GM23338 (cell line): ENCODE measurements around the gene ATP9A. TPM values are rescaled to one million over a fixed set of nuclear protein-coding genes. Genes with fewer than 3 reads are reported as not detected.

Experiments used
- ATAC-seq: fragments of 200-7000 bp; cut with Tn5 transposase; 3 replicates; pipeline ENCODE4 v1.9.1; 2020
- DNase-seq: peaks from one replicate; pipeline ENCODE4 v3.0.0-alpha.2; 2015; ENCODE audit warnings: low spot score
- H2AFZ ChIP-seq: fragments of 200-600 bp; sonication (generic); 2 replicates; pipeline ENCODE4 v1.8.0; 2016; ENCODE audit warnings: antibody characterized with exemption, mild to moderate bottlenecking, moderate library complexity
- H3F3A ChIP-seq: fragments of 200-600 bp; sonication (generic); replicated peaks from 2 replicates; pipeline ENCODE4 v1.8.0; 2017; ENCODE audit warnings: antibody characterized with exemption, mixed run types, low read depth
- H3K27ac ChIP-seq: fragments of 200-600 bp; sonication (generic); 2 replicates; pipeline ENCODE4 v1.6.1; 2016; ENCODE audit warnings: low read depth
- H3K27me3 ChIP-seq: fragments of 200-600 bp; sonication (generic); 2 replicates; pipeline ENCODE4 v1.8.0; 2016; ENCODE audit warnings: mild to moderate bottlenecking, mixed run types, moderate library complexity; ENCODE audit not compliant: insufficient read depth
- H3K36me3 ChIP-seq: fragments of 200-600 bp; sonication (generic); 2 replicates; pipeline ENCODE4 v1.8.0; 2016; ENCODE audit warnings: mild to moderate bottlenecking; ENCODE audit not compliant: insufficient read depth
- H3K4me1 ChIP-seq: fragments of 200-600 bp; sonication (generic); 2 replicates; pipeline ENCODE4 v1.8.0; 2016; ENCODE audit warnings: mild to moderate bottlenecking, moderate library complexity; ENCODE audit not compliant: insufficient read depth
- H3K4me2 ChIP-seq: fragments of 200-600 bp; sonication (generic); 2 replicates; pipeline ENCODE4 v1.7.1; 2017; ENCODE audit warnings: mixed run types
- H3K4me3 ChIP-seq: fragments of 200-600 bp; sonication (generic); 2 replicates; pipeline ENCODE4 v1.6.1; 2016; ENCODE audit warnings: mixed run types
- H3K79me2 ChIP-seq: fragments of 200-600 bp; sonication (generic); replicated peaks from 2 replicates; pipeline ENCODE4 v1.8.0; 2017; ENCODE audit warnings: mild to moderate bottlenecking; ENCODE audit not compliant: insufficient read depth
- H3K9me2 ChIP-seq: fragments of 200-600 bp; sonication (generic); 2 replicates; pipeline ENCODE4 v1.8.0; 2017; ENCODE audit not compliant: insufficient read depth
- H4K20me1 ChIP-seq: fragments of 200-600 bp; sonication (generic); replicated peaks from 2 replicates; pipeline ENCODE4 v1.8.0; 2017; ENCODE audit warnings: mild to moderate bottlenecking; ENCODE audit not compliant: insufficient read depth
- H3K27ac Mint-ChIP-seq: 2 replicates; pipeline ENCODE4 v1.8.0; 2020; ENCODE audit warnings: inconsistent platforms, mild to moderate bottlenecking, moderate library complexity, mixed read lengths
- H3K27me3 Mint-ChIP-seq: 3 replicates; pipeline ENCODE4 v1.8.0; 2022; ENCODE audit warnings: low read depth, mild to moderate bottlenecking, moderate library complexity, mixed read lengths, inconsistent platforms; ENCODE audit not compliant: insufficient read depth, poor library complexity
- H3K36me3 Mint-ChIP-seq: 3 replicates; pipeline ENCODE4 v1.8.0; 2021; ENCODE audit warnings: low read depth, mild to moderate bottlenecking, inconsistent platforms, moderate library complexity, mixed read lengths
- H3K4me1 Mint-ChIP-seq: 3 replicates; pipeline ENCODE4 v1.8.0; 2020; ENCODE audit warnings: mild to moderate bottlenecking, inconsistent platforms, mixed read lengths
- H3K4me3 Mint-ChIP-seq: 3 replicates; pipeline ENCODE4 v1.8.0; 2021; ENCODE audit warnings: moderate library complexity, mild to moderate bottlenecking, inconsistent platforms, mixed read lengths
- H3K9me3 Mint-ChIP-seq: 3 replicates; pipeline ENCODE4 v1.8.0; 2020; ENCODE audit warnings: moderate library complexity, mild to moderate bottlenecking, inconsistent platforms, mixed read lengths
- CTCF ChIP-seq, 2 experiments: fragments of 200-600 bp in 1 of 2; sonication (generic) in 1 of 2; conservative IDR thresholded peaks; 2 replicates each; pipeline versions ENCODE4 v1.5.1 to v1.6.1; 2016 to 2017; ENCODE audit warnings: antibody characterized with exemption in 2 of 2, low read depth in 2 of 2, mild to moderate bottlenecking in 2 of 2, moderate library complexity in 1 of 2
- ETS1 ChIP-seq: IDR thresholded peaks from 2 replicates; pipeline ENCODE4 v1.6.1; 2016; ENCODE audit warnings: antibody characterized with exemption
- EZH2phosphoT487 ChIP-seq: fragments of 200-600 bp; sonication (generic); IDR thresholded peaks from one replicate; pipeline ENCODE4 v1.8.1; 2018; ENCODE audit warnings: antibody characterized with exemption; ENCODE audit not compliant: unreplicated experiment
- JUNB ChIP-seq: IDR thresholded peaks from one replicate; pipeline ENCODE4 v1.6.1; 2016; ENCODE audit warnings: antibody characterized with exemption; ENCODE audit not compliant: unreplicated experiment
- NANOG ChIP-seq: IDR thresholded peaks from 2 replicates; pipeline ENCODE4 v1.6.1; 2016; ENCODE audit warnings: antibody characterized with exemption, borderline replicate concordance
- POLR2AphosphoS5 ChIP-seq: IDR thresholded peaks from 2 replicates; pipeline ENCODE4 v1.6.1; 2016; ENCODE audit warnings: antibody characterized with exemption, low read depth
- REST ChIP-seq: IDR thresholded peaks from one replicate; pipeline ENCODE4 v1.6.1; 2018; ENCODE audit warnings: antibody characterized with exemption; ENCODE audit not compliant: unreplicated experiment
- STAT1 ChIP-seq: IDR thresholded peaks from one replicate; pipeline ENCODE4 v1.6.1; 2016; ENCODE audit warnings: antibody characterized with exemption; ENCODE audit not compliant: unreplicated experiment
- ZNF114 ChIP-seq: fragments of 250-450 bp; sonication (Bioruptor Pico); IDR thresholded peaks from 2 replicates; pipeline ENCODE4 v1.5.0; 2020; ENCODE audit warnings: mild to moderate bottlenecking, moderate library complexity
- ZNF331 ChIP-seq: fragments of 250-450 bp; sonication (Bioruptor Pico); IDR thresholded peaks from 2 replicates; pipeline ENCODE4 v1.5.0; 2020; ENCODE audit warnings: low read depth, mild to moderate bottlenecking, moderate library complexity
- polyA plus RNA-seq: library from polyadenylated mRNA; unstranded; fragments of >200 nt; fragmentation: Nextera tagmentation; extraction: Ambion mirVana; gene quantifications from 2 replicates; pipeline ENCODE4 v1.2.1, GENCODE V29; 2016
- total RNA-seq: library from RNA; depleted of rRNA; stranded (reverse); fragments of >200 nt; shearing (Covaris generic); gene quantifications from 2 replicates; pipeline ENCODE4 v1.2.3, GENCODE V29; 2014

ATP9A gene
- total and polyA plus RNA-seq, 2 experiments from 2014 or later: 0.94 to 5.9 TPM

GRCh38 chr20:51733070-51733469 is 35.1 kb downstream of the ATP9A start:
- no peak for DNase-seq
- Histone ChIP-seq H3K27me3 (no peaks in the 10 kb centered on the region), H3K79me2 (no peaks in the 10 kb centered on the region), H3K4me3 (no peak overlapping the region), H3K36me3 (no peaks in the 10 kb centered on the region), H2AFZ (no peak overlapping the region), H3K27ac (no peak overlapping the region), H3F3A (no peaks in the 10 kb centered on the region), H4K20me1 (no peaks in the 10 kb centered on the region), H3K4me1 (no peaks in the 10 kb centered on the region), H3K4me2 (no peak overlapping the region), H3K9me2 (no peaks in the 10 kb centered on the region)
- H3K9me3 Mint-ChIP-seq: no peaks in the 10 kb centered on the region
- TF ChIP-seq JUNB: no peak
- TF ChIP-seq ZNF331 (CRISPR knock-in tag): no peak
- no peak for TF ChIP-seq NANOG
- no peak overlapping the region for H3K27ac Mint-ChIP-seq
- peaks cover 7% of the 10 kb centered on the region; the same call in 2 of the 3 replicates for H3K4me1 Mint-ChIP-seq
- no peaks in the 10 kb centered on the region for H3K36me3 Mint-ChIP-seq
- peaks cover 2% of the 10 kb centered on the region for H3K27me3 Mint-ChIP-seq
- ATAC-seq: no peak
- no peak overlapping the region for H3K4me3 Mint-ChIP-seq

- Mint-ChIP-seq H3K36me3 (no peaks in the 10 kb centered on the region), H3K4me1 (peaks cover 7% of the 10 kb centered on the region; the same call in 2 of the 3 replicates), H3K9me3 (no peaks in the 10 kb centered on the region), H3K4me3 (no peak overlapping the region; the same call in 2 of the 3 replicates), H3K27me3 (no peaks in the 10 kb centered on the region), H3K27ac (no peak overlapping the region)
- Histone ChIP-seq H3K4me3 (no peak overlapping the region), H3K4me2 (no peak overlapping the region), H3F3A (no peaks in the 10 kb centered on the region), H3K36me3 (no peaks in the 10 kb centered on the region), H4K20me1 (no peaks in the 10 kb centered on the region), H2AFZ (no peak overlapping the region), H3K9me2 (no peaks in the 10 kb centered on the region), H3K79me2 (no peaks in the 10 kb centered on the region), H3K4me1 (no peaks in the 10 kb centered on the region), H3K27me3 (no peaks in the 10 kb centered on the region), H3K27ac (no peak overlapping the region)
- ATAC-seq (no peak), DNase-seq (no peak)
- no peak for TF ChIP-seq NANOG
- no peak for TF ChIP-seq REST
- no peak for TF ChIP-seq JUNB
- no peak for TF ChIP-seq ZNF331 (CRISPR knock-in tag)
- TF ChIP-seq EZH2phosphoT487: no peak
- TF ChIP-seq ETS1: no peak
- no peak for TF ChIP-seq CTCF (conservative IDR thresholded peaks at IDR 0.05; ENCODE audit: low read depth in 2 of 2)
- no peak for TF ChIP-seq STAT1
- no peak for TF ChIP-seq POLR2AphosphoS5
- TF ChIP-seq ZNF114 (CRISPR knock-in tag): no peak
Observed at GRCh38 chr20:51732096-51732791, 35.9 kb downstream of the ATP9A start.
